ENCODE measurements around the gene ST3GAL4.

Gene ST3GAL4

GRCh38 chr11:126418887-126419286 lies 63.4 kb downstream of the ST3GAL4 start:
- TF ChIP-seq PBX3 (CRISPR knock-in tag; IDR thresholded peaks at IDR 0.05) (no peak), BCL11A (tag by site-specific recombination; IDR thresholded peaks at IDR 0.05; ENCODE audit: low read depth) (no peak), ZNF560 (tag by site-specific recombination; IDR thresholded peaks at IDR 0.05; ENCODE audit: borderline replicate concordance) (no peak), ZNF223 (tag by site-specific recombination; IDR thresholded peaks at IDR 0.05) (no peak), ZNF202 (tag by site-specific recombination; IDR thresholded peaks at IDR 0.05; ENCODE audit: borderline replicate concordance) (no peak), ZNF580 (tag by site-specific recombination; IDR thresholded peaks at IDR 0.05) (no peak), OSR2 (tag by site-specific recombination; IDR thresholded peaks at IDR 0.05) (no peak), PATZ1 (tag by site-specific recombination; IDR thresholded peaks at IDR 0.05) (no peak), ZBTB11 (tag by site-specific recombination; conservative IDR thresholded peaks at IDR 0.05; ENCODE audit: low read depth) (no peak), ATF2 (tag by site-specific recombination; IDR thresholded peaks at IDR 0.05; ENCODE audit: low read depth) (no peak), ZSCAN23 (tag by site-specific recombination; IDR thresholded peaks at IDR 0.05) (no peak), ZNF362 (tag by site-specific recombination; IDR thresholded peaks at IDR 0.05) (no peak), ZNF433 (tag by site-specific recombination; IDR thresholded peaks at IDR 0.05; ENCODE audit: low read depth) (no peak), ZEB2 (tag by site-specific recombination; IDR thresholded peaks at IDR 0.05) (no peak), ZNF654 (tag by site-specific recombination; IDR thresholded peaks at IDR 0.05; ENCODE audit: low read depth) (no peak), ZNF837 (tag by site-specific recombination; IDR thresholded peaks at IDR 0.05) (no peak), ZBTB10 (tag by site-specific recombination; IDR thresholded peaks at IDR 0.05) (no peak), ZBTB17 (tag by site-specific recombination; IDR thresholded peaks at IDR 0.05) (no peak), GLIS2 (tag by site-specific recombination; IDR thresholded peaks at IDR 0.05) (no peak), HOXD13 (CRISPR knock-in tag; IDR thresholded peaks at IDR 0.05; ENCODE audit: borderline replicate concordance) (no peak)
- no peak overlapping the region for H3K27ac ChIP-seq (ENCODE audit: extremely low read depth, low read depth, low read length)
- H3K36me3 ChIP-seq (ENCODE audit: control insufficient read depth in 2 of 2, insufficient read depth in 1 of 2, low read length in 2 of 2): no peaks in the 10 kb centered on the region
- ChIA-PET POLR2A (no interaction called here), CTCF (interaction anchor here (0.8 to 1.0 kb wide), 2 partner anchors 62 to 108 kb away, joined by 4 read pairs; no protein-coding TSS in a partner anchor)
- H3K4me1 ChIP-seq (ENCODE audit: control insufficient read depth, insufficient read depth, low read length): no peaks in the 10 kb centered on the region
- H3K4me3 ChIP-seq (ENCODE audit: low read depth, low read length): no peak overlapping the region
- H3K9me3 ChIP-seq (ENCODE audit: control insufficient read depth, insufficient read depth, low read depth, low read length): no peaks in the 10 kb centered on the region
